GM12892 (cell line): Measurements from ENCODE around the gene FBXO10.

Source experiments
- POLR2AphosphoS5 ChIP-seq: IDR thresholded peaks from 2 replicates; pipeline ENCODE4 v1.6.1; 2011; ENCODE audit warnings: low read depth, low read length, control low read depth
- TAF1 ChIP-seq: IDR thresholded peaks from 2 replicates; pipeline ENCODE4 v1.6.1; 2011; ENCODE audit warnings: low read depth, mild to moderate bottlenecking, control low read depth, low read length, borderline replicate concordance

- TF ChIP-seq POLR2AphosphoS5: no peak
- TF ChIP-seq TAF1: no peak
Observed at GRCh38 chr9:37596504-37596903, 20.3 kb upstream of the FBXO10 start.
